HG03108 (cell line): ENCODE results near the gene MIR17HG.

ENCODE experiments used
- ATAC-seq: cut with Tn5 transposase; IDR thresholded peaks from one replicate; pipeline ENCODE4 v1.9.1; 2021; ENCODE audit warnings: moderate library complexity; ENCODE audit not compliant: unreplicated experiment

The MIR17HG gene

GRCh38 chr13:91368101-91368500 lies 20.6 kb downstream of the MIR17HG start:
- no peak for ATAC-seq

GRCh38 chr13:91368676-91369440 lies 21.4 kb downstream of the MIR17HG start:
- peak; percentile 37 for ATAC-seq

GRCh38 chr13:91369441-91369831 lies 21.9 kb downstream of the MIR17HG start:
- ATAC-seq = no peak

- ATAC-seq = no peak
These were observed 23.0 kb downstream of the MIR17HG start for GRCh38 chr13:91370501-91370900.

- ATAC-seq = no peak
These were observed 25.4 kb downstream of the MIR17HG start for GRCh38 chr13:91372911-91373310.

- peak; percentile 90 for ATAC-seq
These were observed 27.7 kb downstream of the MIR17HG start for GRCh38 chr13:91375116-91375729.

GRCh38 chr13:91381371-91381770 lies 33.9 kb downstream of the MIR17HG start:
- ATAC-seq = no peak

- ATAC-seq = no peak
These were observed 36.3 kb downstream of the MIR17HG start for GRCh38 chr13:91383836-91384235.

- no peak for ATAC-seq
These were observed 37.4 kb downstream of the MIR17HG start for GRCh38 chr13:91384896-91385295.

GRCh38 chr13:91389186-91389585 lies 41.7 kb downstream of the MIR17HG start:
- no peak for ATAC-seq

GRCh38 chr13:91397595-91397994 lies 50.1 kb downstream of the MIR17HG start:
- ATAC-seq = no peak

- ATAC-seq = peak; percentile 95
These were observed 51.1 kb downstream of the MIR17HG start, which contains the start of gene GPC5 for GRCh38 chr13:91398413-91399188. Gene GPC5 (plus strand): TSS chr13:91398621.

GRCh38 chr13:91399189-91400062 lies 51.9 kb downstream of the MIR17HG start:
- peak; percentile 14 for ATAC-seq

- ATAC-seq = no peak
These were observed 52.5 kb downstream of the MIR17HG start for GRCh38 chr13:91400063-91400399.

GRCh38 chr13:91400671-91401070 lies 53.2 kb downstream of the MIR17HG start:
- ATAC-seq = no peak

GRCh38 chr13:91401920-91402319 lies 54.4 kb downstream of the MIR17HG start:
- ATAC-seq = no peak
